Rectal smooth muscle tissue (tissue), 1 donor: ENCODE data around the gene CPSF7.

Experiments
- H3K27ac ChIP-seq: one replicate; pipeline ENCODE4 v1.7.0; 2013; ENCODE audit warnings: low read depth, low read length, inconsistent platforms
- H3K27me3 ChIP-seq: one replicate; pipeline ENCODE4 v1.7.0; 2013; ENCODE audit warnings: low read length; ENCODE audit not compliant: control insufficient read depth, insufficient read depth
- H3K36me3 ChIP-seq: one replicate; pipeline ENCODE4 v1.7.0; 2013; ENCODE audit warnings: low read length; ENCODE audit not compliant: control insufficient read depth, insufficient read depth
- H3K4me1 ChIP-seq: one replicate; pipeline ENCODE4 v1.7.0; 2013; ENCODE audit warnings: low read length; ENCODE audit not compliant: control insufficient read depth, insufficient read depth
- H3K4me3 ChIP-seq: one replicate; pipeline ENCODE4 v1.7.0; 2013; ENCODE audit warnings: low read length
- H3K9ac ChIP-seq: one replicate; pipeline ENCODE4 v1.7.0; 2013; ENCODE audit warnings: low read length

CPSF7 gene

DNA sequence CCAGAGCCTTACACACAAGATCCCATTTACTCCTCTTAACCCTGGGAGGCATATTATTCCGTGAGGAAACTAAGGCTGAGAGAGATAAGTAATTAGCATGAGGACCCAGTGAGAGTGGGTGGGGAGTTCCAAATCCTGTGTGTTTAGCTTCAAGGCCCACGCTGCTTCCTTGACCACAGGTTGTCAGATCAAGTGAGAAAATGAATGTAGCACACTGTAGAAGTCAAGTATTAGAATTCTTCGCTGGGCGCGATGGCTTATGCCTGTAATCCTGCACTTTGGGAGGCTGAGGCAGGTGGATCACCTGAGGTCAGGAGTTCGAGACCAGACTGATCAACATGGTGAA is 71.9 kb downstream of the CPSF7 start:
- no peak overlapping the region for H3K9ac ChIP-seq
- peaks cover 10% of the 10 kb centered on the region for H3K36me3 ChIP-seq
- no peak overlapping the region for H3K27ac ChIP-seq
- no peaks in the 10 kb centered on the region for H3K27me3 ChIP-seq
- H3K4me1 ChIP-seq = peaks cover 5% of the 10 kb centered on the region
- H3K4me3 ChIP-seq = no peak overlapping the region

DNA sequence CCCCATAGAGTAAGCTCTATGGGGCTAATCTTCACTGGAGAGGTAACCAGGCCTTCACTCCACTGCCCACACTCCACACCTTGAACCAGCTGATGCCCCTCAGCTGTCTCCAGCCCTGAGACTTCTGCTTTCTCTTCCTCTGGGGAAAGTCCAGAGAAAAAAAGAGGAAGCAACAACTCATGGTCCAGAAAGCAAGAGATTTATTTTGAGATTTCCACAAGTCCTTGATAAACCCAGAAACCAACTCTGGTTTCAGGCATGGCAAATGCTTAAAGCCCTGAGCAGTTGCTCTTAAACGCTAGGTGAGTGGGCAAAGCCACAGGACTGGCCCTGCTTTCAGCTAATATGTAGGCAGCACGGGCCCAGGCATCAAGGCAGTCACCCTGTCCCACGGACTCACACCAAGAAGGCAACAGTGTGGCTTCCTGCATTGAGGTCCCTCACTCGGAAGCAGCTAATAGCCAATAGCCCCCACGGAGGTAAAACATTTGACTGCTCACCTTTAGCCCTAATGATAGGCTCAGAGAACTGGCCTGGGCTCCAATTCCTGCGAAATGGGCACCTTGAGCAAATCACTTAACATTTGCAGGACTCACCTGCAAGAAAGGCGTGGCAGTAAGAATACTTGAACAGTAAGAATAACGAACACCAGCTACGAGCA is 72.4 kb downstream of the CPSF7 start:
- H3K27ac ChIP-seq = no peak overlapping the region
- H3K4me3 ChIP-seq = no peak overlapping the region
- H3K27me3 ChIP-seq = no peaks in the 10 kb centered on the region
- H3K9ac ChIP-seq = no peak overlapping the region
- H3K4me1 ChIP-seq = peaks cover 5% of the 10 kb centered on the region
- H3K36me3 ChIP-seq = peaks cover 13% of the 10 kb centered on the region

DNA sequence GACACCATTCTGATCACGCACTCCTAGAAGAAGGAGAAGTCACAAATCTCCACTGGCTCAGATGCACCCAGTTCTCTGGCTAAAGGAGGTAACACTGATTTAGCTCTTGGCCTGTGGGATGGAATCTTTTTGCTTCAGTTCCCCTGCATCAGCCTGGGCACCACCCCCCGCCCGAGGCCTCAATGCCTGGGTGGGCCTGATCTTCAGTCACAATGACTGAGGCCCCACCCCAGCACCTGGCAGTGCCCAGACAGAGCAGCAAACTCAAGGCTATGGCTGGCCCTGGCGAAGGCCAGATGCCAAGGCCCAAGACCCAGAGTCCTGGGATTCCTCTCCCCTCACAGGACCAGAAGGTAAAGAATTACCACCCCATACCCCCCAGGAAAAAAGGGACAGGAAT is 73.1 kb downstream of the CPSF7 start:
- Histone ChIP-seq H3K36me3 (peaks cover 17% of the 10 kb centered on the region), H3K27ac (no peak overlapping the region), H3K9ac (no peak overlapping the region), H3K27me3 (no peaks in the 10 kb centered on the region), H3K4me3 (no peak overlapping the region), H3K4me1 (peaks cover 5% of the 10 kb centered on the region)

DNA sequence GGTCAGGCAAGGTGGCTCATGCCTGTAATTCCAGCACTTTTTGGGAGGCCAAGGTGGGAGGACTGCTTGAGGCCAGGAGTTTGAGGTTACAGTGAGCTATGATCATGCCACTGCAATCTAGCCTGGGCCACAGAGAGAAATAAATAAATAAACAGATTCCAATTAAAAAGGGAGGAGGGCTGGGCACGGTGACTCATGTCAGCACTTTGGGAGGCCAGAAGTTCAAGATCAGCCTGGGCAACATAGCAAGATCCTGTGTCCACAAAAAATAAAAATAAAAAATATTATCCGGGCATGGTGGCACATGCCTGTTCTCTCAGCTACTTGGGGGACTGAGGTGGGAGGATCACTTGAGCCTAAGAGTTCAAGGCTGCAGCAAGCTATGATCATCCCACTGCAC is 75.6 kb downstream of the CPSF7 start:
- Histone ChIP-seq H3K4me3 (no peak overlapping the region), H3K9ac (no peak overlapping the region), H3K36me3 (peaks cover 32% of the 10 kb centered on the region), H3K4me1 (no peaks in the 10 kb centered on the region), H3K27ac (no peak overlapping the region), H3K27me3 (no peaks in the 10 kb centered on the region)

DNA sequence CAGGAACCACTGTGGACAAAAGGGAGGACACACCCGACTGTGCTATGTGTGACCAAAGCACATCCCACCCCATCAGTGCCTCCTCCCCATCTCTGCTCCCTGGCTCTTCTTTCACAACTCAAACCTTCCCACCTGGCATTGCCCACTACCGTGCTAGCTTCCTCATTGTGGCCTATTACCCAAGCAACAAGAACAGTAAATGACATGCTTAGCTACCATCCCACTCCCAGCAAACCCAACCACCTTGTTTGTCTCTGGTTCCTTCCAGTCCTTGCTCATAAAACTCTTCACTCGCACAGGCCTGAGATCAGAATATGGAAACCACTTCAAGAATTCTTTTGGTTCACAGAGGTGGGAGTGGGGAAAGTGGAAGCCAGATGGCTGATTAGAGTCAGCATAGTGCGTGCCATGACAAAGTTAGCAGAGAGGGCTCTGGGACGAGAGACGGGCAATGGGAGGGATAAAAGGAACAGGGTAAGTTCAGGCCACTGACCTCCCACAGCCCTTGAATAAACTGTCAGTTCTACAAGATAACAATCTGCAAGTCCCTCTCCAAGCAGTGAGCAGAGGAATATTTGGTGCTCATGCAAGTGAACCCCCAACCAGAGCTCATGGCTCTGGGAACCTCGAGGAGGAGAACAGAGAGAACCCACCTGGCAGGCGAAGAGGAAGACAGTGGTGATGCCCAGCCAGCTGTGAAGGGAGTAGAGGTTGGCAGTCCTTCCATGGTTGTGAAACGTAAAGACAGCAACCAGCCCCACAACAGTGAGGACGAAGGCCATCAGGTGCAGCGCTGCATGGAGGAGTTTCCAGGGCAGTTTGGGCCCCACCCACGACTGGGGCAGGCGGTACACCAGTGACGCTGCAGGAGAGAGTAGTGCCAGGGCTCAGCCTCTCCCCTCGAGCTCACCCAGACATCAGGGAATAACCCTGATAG is 76.4 kb downstream of the CPSF7 start:
- H3K4me3 ChIP-seq = no peak overlapping the region
- no peaks in the 10 kb centered on the region for H3K4me1 ChIP-seq
- no peaks in the 10 kb centered on the region for H3K27me3 ChIP-seq
- no peak overlapping the region for H3K27ac ChIP-seq
- H3K9ac ChIP-seq = no peak overlapping the region
- peaks cover 38% of the 10 kb centered on the region for H3K36me3 ChIP-seq
